H1 (cell line): ENCODE data around the gene VPS51. TPM values are rescaled to one million over a fixed set of nuclear protein-coding genes. Genes with fewer than 3 reads are reported as not detected.

ENCODE experiments used
- CTCF ChIA-PET: fragments of 300-600 bp; sonication (Branson Sonifier 250); formaldehyde crosslinking; loops from one replicate; lab custom pipeline; 2021; ENCODE audit not compliant: partially characterized antibody; lab: Charles Lee
- POLR2A ChIA-PET: fragments of 300-600 bp; sonication (Branson Sonifier 250); formaldehyde crosslinking; loops from one replicate; lab custom pipeline; 2021; ENCODE audit warnings: inconsistent platforms; ENCODE audit not compliant: partially characterized antibody; lab: Charles Lee
- DNase-seq, 2 experiments: peaks; one replicate each; pipeline versions ENCODE4 v3.0.0 to v3.0.0-alpha.2; 2010 to 2022; ENCODE audit warnings: low spot score in 2 of 2, low read depth in 1 of 2, mixed read lengths in 1 of 2
- FAIRE-seq: peaks from 2 replicates; lab custom pipeline; 2011; peaks lifted over from hg19 to GRCh38; lab: Jason Lieb, UNC
- H2AFZ ChIP-seq: 2 replicates; pipeline ENCODE4 v1.8.1; 2012; ENCODE audit warnings: low read length, inconsistent platforms
- H2AK5ac ChIP-seq: 2 replicates; pipeline ENCODE4 v1.6.1; 2013; ENCODE audit warnings: low read depth, low read length
- H2BK120ac ChIP-seq: replicated peaks from 2 replicates; pipeline ENCODE3; 2013; ENCODE audit warnings: low read depth, low read length, inconsistent platforms
- H2BK12ac ChIP-seq: 2 replicates; pipeline ENCODE4 v1.6.1; 2013; ENCODE audit warnings: low read depth, low read length
- H2BK15ac ChIP-seq: 2 replicates; pipeline ENCODE4 v1.6.1; 2013; ENCODE audit warnings: low read length
- H2BK20ac ChIP-seq: 2 replicates; pipeline ENCODE4 v1.6.1; 2013; ENCODE audit warnings: low read length
- H2BK5ac ChIP-seq: 2 replicates; pipeline ENCODE4 v1.6.1; 2013; ENCODE audit warnings: low read depth, low read length
- H3K14ac ChIP-seq: 2 replicates; pipeline ENCODE4 v1.6.1; 2013; ENCODE audit warnings: inconsistent platforms; ENCODE audit not compliant: insufficient read length
- H3K18ac ChIP-seq: 2 replicates; pipeline ENCODE4 v1.6.1; 2013; ENCODE audit warnings: low read length; ENCODE audit errors: extremely low read depth
- H3K23ac ChIP-seq: 2 replicates; pipeline ENCODE4 v1.6.1; 2013; ENCODE audit warnings: inconsistent platforms; ENCODE audit not compliant: insufficient read length
- H3K23me2 ChIP-seq: 2 replicates; pipeline ENCODE4 v1.6.1; 2013; ENCODE audit warnings: low read depth, low read length
- H3K27ac ChIP-seq: 2 replicates; pipeline ENCODE4 v1.6.1; 2011; ENCODE audit warnings: low read depth, low read length, inconsistent platforms
- H3K27me3 ChIP-seq, 4 experiments: replicated peaks in 1 of 4; 1 replicate in 1 of 4; 2 replicates in 3 of 4; pipeline versions ENCODE4 v1.6.1 to v1.8.1; 2011 to 2013; ENCODE audit warnings: low read length in 3 of 4, mild to moderate bottlenecking in 3 of 4, inconsistent platforms in 2 of 4, mixed read lengths in 2 of 4, moderate library complexity in 1 of 4; ENCODE audit not compliant: control insufficient read depth in 3 of 4, insufficient read depth in 3 of 4; ENCODE audit errors: extremely low read depth in 1 of 4
- H3K36me3 ChIP-seq, 4 experiments: 2 replicates each; pipeline versions ENCODE4 v1.6.1 to v1.8.1; 2011 to 2013; ENCODE audit warnings: mild to moderate bottlenecking in 4 of 4, low read length in 3 of 4, moderate library complexity in 2 of 4, control low read depth in 1 of 4, inconsistent platforms in 1 of 4; ENCODE audit not compliant: insufficient read depth in 4 of 4, control insufficient read depth in 2 of 4
- H3K4ac ChIP-seq: replicated peaks from 2 replicates; pipeline ENCODE3; 2013; ENCODE audit warnings: low read length, low read depth, mixed read lengths, inconsistent platforms; ENCODE audit not compliant: insufficient read length
- H3K4me1 ChIP-seq, 4 experiments: replicated peaks in 1 of 4; 1 replicate in 1 of 4; 2 replicates in 3 of 4; pipeline versions ENCODE4 v1.6.1 to v1.8.1; 2011 to 2013; ENCODE audit warnings: low read length in 3 of 4, inconsistent platforms in 2 of 4, mixed read lengths in 1 of 4; ENCODE audit not compliant: insufficient read depth in 4 of 4, control insufficient read depth in 3 of 4
- H3K4me2 ChIP-seq, 2 experiments: 2 replicates each; pipeline versions ENCODE4 v1.6.1 to v1.8.1; 2011 to 2013; ENCODE audit warnings: low read depth in 2 of 2, low read length in 2 of 2, control low read depth in 1 of 2, inconsistent platforms in 1 of 2, mild to moderate bottlenecking in 1 of 2; ENCODE audit not compliant: insufficient read depth in 1 of 2
- H3K4me3 ChIP-seq, 4 experiments: fragments of 200-600, 300-600 bp in 1 of 4; sonication (generic), shearing (Covaris generic), sonication (Bioruptor Twin) in 1 of 4; 2 replicates each; pipeline versions ENCODE4 v1.5.1 to v1.8.1; 2011 to 2016; ENCODE audit warnings: low read length in 4 of 4, low read depth in 3 of 4, control low read depth in 2 of 4, inconsistent platforms in 2 of 4, mild to moderate bottlenecking in 2 of 4, mixed read lengths in 1 of 4, moderate library complexity in 1 of 4; ENCODE audit not compliant: insufficient read depth in 2 of 4; ENCODE audit errors: extremely low read depth in 1 of 4
- H3K56ac ChIP-seq: replicated peaks from 2 replicates; pipeline ENCODE3; 2013; ENCODE audit warnings: low read depth, mild to moderate bottlenecking, mixed read lengths, low read length, inconsistent platforms; ENCODE audit not compliant: insufficient read length
- H3K79me1 ChIP-seq: 2 replicates; pipeline ENCODE4 v1.6.1; 2013; ENCODE audit warnings: low read depth, low read length, control low read depth
- H3K79me2 ChIP-seq, 2 experiments: 2 replicates each; pipeline versions ENCODE4 v1.6.1 to v1.8.1; 2012 to 2013; ENCODE audit warnings: low read length in 2 of 2, mild to moderate bottlenecking in 2 of 2, inconsistent platforms in 1 of 2; ENCODE audit not compliant: insufficient read depth in 2 of 2, control insufficient read depth in 1 of 2
- H3K9ac ChIP-seq, 4 experiments: replicated peaks in 1 of 4; 1 replicate in 1 of 4; 2 replicates in 3 of 4; pipeline versions ENCODE4 v1.6.1 to v1.8.1; 2011 to 2013; ENCODE audit warnings: low read depth in 3 of 4, low read length in 3 of 4, control low read depth in 2 of 4, mild to moderate bottlenecking in 2 of 4, moderate library complexity in 2 of 4, inconsistent platforms in 1 of 4; ENCODE audit errors: extremely low read depth in 1 of 4
- H3K9me3 ChIP-seq, 2 experiments: 2 replicates each; pipeline versions ENCODE4 v1.6.1 to v1.8.1; 2012 to 2013; ENCODE audit warnings: mild to moderate bottlenecking in 2 of 2, moderate library complexity in 2 of 2, control low read depth in 1 of 2, inconsistent platforms in 1 of 2, low read depth in 1 of 2, low read length in 1 of 2, mixed read lengths in 1 of 2; ENCODE audit not compliant: insufficient read depth in 2 of 2
- H4K20me1 ChIP-seq, 2 experiments: replicated peaks in 1 of 2; 2 replicates each; pipeline versions ENCODE3 to v1.8.1; 2011 to 2013; ENCODE audit warnings: inconsistent platforms in 2 of 2, low read length in 2 of 2, mild to moderate bottlenecking in 1 of 2; ENCODE audit not compliant: insufficient read depth in 2 of 2, control insufficient read depth in 1 of 2
- H4K5ac ChIP-seq: 2 replicates; pipeline ENCODE4 v1.6.1; 2013; ENCODE audit warnings: low read length, low read depth, mixed read lengths, inconsistent platforms; ENCODE audit not compliant: insufficient read length
- H4K8ac ChIP-seq: 2 replicates; pipeline ENCODE4 v1.8.0; 2013; ENCODE audit warnings: mild to moderate bottlenecking, moderate library complexity, low read length, inconsistent platforms; ENCODE audit not compliant: insufficient read depth; ENCODE audit errors: extremely low read depth
- H4K91ac ChIP-seq: replicated peaks from 2 replicates; pipeline ENCODE3; 2013; ENCODE audit warnings: low read length, mixed read lengths, inconsistent platforms; ENCODE audit not compliant: insufficient read length
- RNF2 ChIP-seq: fragments of 200-900, 300-1000 bp; sonication (generic); IDR thresholded peaks from 2 replicates; pipeline ENCODE4 v1.7.1; 2016; ENCODE audit warnings: borderline replicate concordance, low read depth, mild to moderate bottlenecking, antibody characterized with exemption, low read length; ENCODE audit not compliant: poor library complexity, severe bottlenecking; ENCODE audit errors: missing control alignments
- RXRA ChIP-seq: IDR thresholded peaks from 2 replicates; pipeline ENCODE4 v1.6.1; 2011; ENCODE audit warnings: low read depth, mild to moderate bottlenecking, low read length, moderate library complexity; ENCODE audit not compliant: insufficient read depth
- TEAD4 ChIP-seq: IDR thresholded peaks from 2 replicates; pipeline ENCODE4 v1.6.1; 2012; ENCODE audit warnings: low read depth, low read length, inconsistent platforms, mixed read lengths
- YY1 ChIP-seq: IDR thresholded peaks from 2 replicates; pipeline ENCODE4 v1.6.1; 2011; ENCODE audit warnings: low read depth, mild to moderate bottlenecking, low read length
- WGBS, 2 experiments: shearing (Covaris generic) in 1 of 2; methylation state at CpG; one replicate each; pipeline versions ENCODE4 v1.1.6 to v1.1.7; 2013 to 2015; ENCODE audit warnings: low lambda C conversion rate in 2 of 2, mixed read lengths in 2 of 2, inconsistent platforms in 1 of 2, low coverage in 1 of 2, missing lambda C conversion rate in 1 of 2; ENCODE audit not compliant: insufficient replicate concordance in 2 of 2, insufficient coverage in 1 of 2, insufficient read length in 1 of 2; ENCODE audit errors: extremely low coverage in 1 of 2, missing lambda C conversion rate in 1 of 2; 5-methylcytosine and 5-hydroxymethylcytosine counted together
- polyA plus RNA-seq, 7 experiments: library from polyadenylated mRNA; depleted of rRNA in 3 of 7; stranded (reverse) in 5 of 7; unstranded in 2 of 7; fragments of >200 nt in 5 of 7; fragments of 200-250 nt in 2 of 7; gene quantifications; 1 replicate in 5 of 7; 2 replicates in 1 of 7; 4 replicates in 1 of 7; pipeline versions ENCODE4 v1.2.1 to v1.2.3, GENCODE V29; 2011 to 2013; ENCODE audit warnings: missing spikeins in 2 of 7, mixed read lengths in 2 of 7
- total RNA-seq: library from RNA; stranded (reverse); fragmentation: NEBNext Ultra II Directional; extraction: Animal tissue kit (Norgen Biotek cat#: 25700); gene quantifications from 2 replicates; pipeline ENCODE4 v1.2.1, GENCODE V29; 2021

Gene VPS51
- total and polyA plus RNA-seq, 2 of the 8 experiments (the other 6 are each of a cell fraction or from before 2014, with no cell fraction given) = 97.4 to 142 TPM

- Histone ChIP-seq H4K8ac (no peak overlapping the region), H3K23me2 (peaks cover 14% of the 10 kb centered on the region), H2BK20ac (no peak overlapping the region), H2AK5ac (peak overlapping the region; percentile 43; the same call in 1 of the 2 replicates), H3K79me2 (peaks cover 0 to 15% of the 10 kb centered on the region in 2 experiments; a peak in 1 of 4 replicates), H3K18ac (no peak overlapping the region), H3K4me1 (peaks cover 0 to 13% (median 7%) of the 10 kb centered on the region in 4 experiments; a peak in 6 of 7 replicates), H2AFZ (no peak overlapping the region), H3K27me3 (no peaks in the 10 kb centered on the region), H2BK120ac (no peak overlapping the region), H4K5ac (no peak overlapping the region), H2BK5ac (no peak overlapping the region), H3K9ac (no peak overlapping the region), H3K14ac (no peak overlapping the region), H3K9me3 (no peaks in the 10 kb centered on the region; a peak in 1 of 4 replicates), H4K20me1 (peaks cover 0 to 6% of the 10 kb centered on the region in 2 experiments), H4K91ac (no peak overlapping the region), H3K56ac (no peak overlapping the region), H2BK12ac (no peak overlapping the region), H3K79me1 (peaks cover 3% of the 10 kb centered on the region; the same call in 1 of the 2 replicates), H3K27ac (no peak overlapping the region), H2BK15ac (no peak overlapping the region; the same call in none of the 2 replicates), H3K23ac (no peak overlapping the region), H3K4me3 (no peak overlapping the region), H3K4ac (no peak overlapping the region), H3K36me3 (peaks cover 0 to 8% (median 5%) of the 10 kb centered on the region in 4 experiments; a peak in 5 of 8 replicates), H3K4me2 (no peak overlapping the region; a peak in 1 of 4 replicates)
- whole genome bisulfite sequencing, 2 experiments = 91% methylated on average over 15 of the region's 15 CpGs; no CpG with 5 or more reads in 1 of the 2 experiments
- POLR2A ChIA-PET = interaction anchor here (0.8 to 15.8 kb wide), 8 partner anchors 10 to 374 kb away, joined by 3 to 305 read pairs (median 12); partner anchors contain the start of genes CAPN1, FAU, MRPL49 and NEAT1
- FAIRE-seq (no peak), DNase-seq (no peak)
- TF ChIP-seq RXRA = no peak
- TF ChIP-seq RNF2 = no peak
- TF ChIP-seq TEAD4 = no peak
- TF ChIP-seq YY1 = no peak
- CTCF ChIA-PET = interaction anchor here (0.6 to 3.0 kb wide), 5 partner anchors 8 to 410 kb away, joined by 3 to 14 read pairs (median 4); no protein-coding TSS in a partner anchor
Measured at GRCh38 chr11:65136515-65137096, 40.6 kb downstream of the VPS51 start.
